Loucy (cell line): ENCODE data around the gene MADD.

Experiments used
- H2AFZ ChIP-seq: fragments of 200-600 bp; sonication (generic); 2 replicates; pipeline ENCODE4 v1.6.0; 2016; ENCODE audit warnings: antibody characterized with exemption, mild to moderate bottlenecking, low read length, moderate library complexity
- H3F3A ChIP-seq: fragments of 200-600 bp; 2 replicates; pipeline ENCODE4 v1.6.0; 2016; ENCODE audit warnings: antibody characterized with exemption, low read depth, mild to moderate bottlenecking
- H3K27me3 ChIP-seq: fragments of 200-600 bp; sonication (generic); 2 replicates; pipeline ENCODE4 v1.6.1; 2014; ENCODE audit warnings: low read length, mild to moderate bottlenecking; ENCODE audit not compliant: insufficient read depth, poor library complexity, severe bottlenecking
- H3K36me3 ChIP-seq: fragments of 200-600 bp; sonication (generic); 2 replicates; pipeline ENCODE4 v1.6.1; 2016; ENCODE audit warnings: low read length; ENCODE audit not compliant: insufficient read depth
- H3K4me1 ChIP-seq: fragments of 200-600 bp; sonication (generic); 2 replicates; pipeline ENCODE4 v1.5.1; 2014; ENCODE audit warnings: low read length, mild to moderate bottlenecking; ENCODE audit not compliant: insufficient read depth, poor library complexity, severe bottlenecking
- H3K4me2 ChIP-seq: fragments of 200-600 bp; sonication (generic); 2 replicates; pipeline ENCODE4 v1.6.0; 2014; ENCODE audit warnings: antibody characterized with exemption, low read length, low read depth, mild to moderate bottlenecking; ENCODE audit not compliant: poor library complexity, severe bottlenecking
- H3K4me3 ChIP-seq: fragments of 200-600 bp; sonication (generic); 2 replicates; pipeline ENCODE4 v1.5.1; 2014; ENCODE audit warnings: low read length, mild to moderate bottlenecking, mixed read lengths; ENCODE audit not compliant: poor library complexity, severe bottlenecking
- H3K79me2 ChIP-seq: fragments of 200-600 bp; sonication (generic); 2 replicates; pipeline ENCODE4 v1.6.1; 2014; ENCODE audit warnings: low read length; ENCODE audit not compliant: insufficient read depth
- H3K9ac ChIP-seq: fragments of 200-600 bp; sonication (generic); 2 replicates; pipeline ENCODE4 v1.6.0; 2014; ENCODE audit warnings: mild to moderate bottlenecking, low read depth, low read length, moderate library complexity; ENCODE audit not compliant: poor library complexity, severe bottlenecking
- H3K9me2 ChIP-seq: fragments of 200-600 bp; sonication (generic); replicated peaks from 2 replicates; pipeline ENCODE4 v1.6.1; 2016; ENCODE audit warnings: low read depth, low read length, mixed read lengths
- H3K9me3 ChIP-seq: fragments of 200-600 bp; sonication (generic); 2 replicates; pipeline ENCODE4 v1.6.1; 2014; ENCODE audit warnings: mild to moderate bottlenecking, antibody characterized with exemption, low read length, low read depth; ENCODE audit not compliant: insufficient read depth
- H4K20me1 ChIP-seq: fragments of 200-600 bp; sonication (generic); 2 replicates; pipeline ENCODE4 v1.6.0; 2014; ENCODE audit warnings: antibody characterized with exemption, low read length, mild to moderate bottlenecking; ENCODE audit not compliant: insufficient read depth, poor library complexity, severe bottlenecking
- CTCF ChIP-seq: fragments of 200-600 bp; sonication (generic); conservative IDR thresholded peaks from 2 replicates; pipeline ENCODE4 v1.5.1; 2014; ENCODE audit warnings: mild to moderate bottlenecking, antibody characterized with exemption, low read length
- EZH2phosphoT487 ChIP-seq: fragments of 200-600 bp; IDR thresholded peaks from 2 replicates; pipeline ENCODE4 v1.6.1; 2018; ENCODE audit warnings: antibody characterized with exemption, mild to moderate bottlenecking, moderate library complexity, borderline replicate concordance

Gene MADD

GRCh38 chr11:47278769-47279168 is 8.8 kb downstream of the MADD start:
- no peak overlapping the region for H2AFZ ChIP-seq
- TF ChIP-seq CTCF (no peak), EZH2phosphoT487 (no peak)
- peaks cover 87% of the 10 kb centered on the region for H3K36me3 ChIP-seq
- H3K4me3 ChIP-seq, result no peak overlapping the region
- no peak overlapping the region for H3K4me2 ChIP-seq
- H3K27me3 ChIP-seq, result no peaks in the 10 kb centered on the region
- H4K20me1 ChIP-seq, result peaks cover 10% of the 10 kb centered on the region
- no peaks in the 10 kb centered on the region for H3K9me2 ChIP-seq
- no peaks in the 10 kb centered on the region for H3K9me3 ChIP-seq
- no peak overlapping the region for H3K9ac ChIP-seq
- H3K4me1 ChIP-seq, result no peaks in the 10 kb centered on the region
- H3K79me2 ChIP-seq, result peaks cover 37% of the 10 kb centered on the region
- H3F3A ChIP-seq, result no peaks in the 10 kb centered on the region; the same call in 1 of the 2 replicates

GRCh38 chr11:47280099-47280498 is 10.2 kb downstream of the MADD start:
- H3K27me3 ChIP-seq, result no peaks in the 10 kb centered on the region
- TF ChIP-seq EZH2phosphoT487, result no peak
- TF ChIP-seq CTCF, result no peak

GRCh38 chr11:47280860-47281259 is 10.9 kb downstream of the MADD start:
- no peaks in the 10 kb centered on the region for H3K9me2 ChIP-seq
- H3K27me3 ChIP-seq, result no peaks in the 10 kb centered on the region
- no peaks in the 10 kb centered on the region for H3K4me1 ChIP-seq
- TF ChIP-seq EZH2phosphoT487, result no peak
- TF ChIP-seq CTCF, result no peak
- H3K9ac ChIP-seq, result no peak overlapping the region
- peaks cover 16% of the 10 kb centered on the region; the same call in 1 of the 2 replicates for H3K79me2 ChIP-seq
- H2AFZ ChIP-seq, result no peak overlapping the region
- no peaks in the 10 kb centered on the region for H4K20me1 ChIP-seq
- H3K36me3 ChIP-seq, result peaks cover 90% of the 10 kb centered on the region
- no peaks in the 10 kb centered on the region; the same call in 1 of the 2 replicates for H3F3A ChIP-seq
- no peak overlapping the region for H3K4me2 ChIP-seq
- H3K4me3 ChIP-seq, result no peak overlapping the region
- no peaks in the 10 kb centered on the region for H3K9me3 ChIP-seq

More at GRCh38 chr11:47280099-47280498, 10.2 kb downstream of the MADD start:
- peaks cover 23% of the 10 kb centered on the region; the same call in 1 of the 2 replicates for H3K79me2 ChIP-seq
- H3K4me3 ChIP-seq, result no peak overlapping the region
- no peak overlapping the region for H3K9ac ChIP-seq
- H3K9me3 ChIP-seq, result no peaks in the 10 kb centered on the region
- no peak overlapping the region for H2AFZ ChIP-seq
- H3K36me3 ChIP-seq, result peaks cover 90% of the 10 kb centered on the region
- no peaks in the 10 kb centered on the region; the same call in 1 of the 2 replicates for H3F3A ChIP-seq
- H3K4me2 ChIP-seq, result no peak overlapping the region
- no peaks in the 10 kb centered on the region for H4K20me1 ChIP-seq
- no peaks in the 10 kb centered on the region for H3K9me2 ChIP-seq
- H3K4me1 ChIP-seq, result no peaks in the 10 kb centered on the region
